Left lung (tissue), 10 donors: ENCODE measurements around the gene NCR3LG1. TPM values are rescaled to one million over a fixed set of nuclear protein-coding genes. Genes with fewer than 3 reads are reported as not detected.
"Not testable (repeated sequence)": the region's sequence is repeated elsewhere in the genome, so short reads cannot be mapped to it uniquely, and the experiment has no call there.

Source experiments
- ATAC-seq: fragments of 200-7000 bp; cut with Tn5 transposase; one replicate; pipeline ENCODE4 v1.9.1; 2020; ENCODE audit warnings: moderate library complexity
- DNase-seq, 4 donors: peaks; one replicate each; pipeline ENCODE4 v3.0.0-alpha.2; 2013 to 2020
- H3K27ac ChIP-seq, 2 donors: fragments of 200-600 bp; sonication (generic) in 1 of 2; one replicate each; pipeline versions ENCODE4 v1.5.0 to v1.8.0; 2020 to 2021
- H3K27me3 ChIP-seq, 2 donors: fragments of 200-600 bp; sonication (generic) in 1 of 2; one replicate each; pipeline versions ENCODE4 v1.5.0 to v1.8.0; 2020 to 2021
- H3K36me3 ChIP-seq, 2 donors: fragments of 200-600 bp; sonication (generic) in 1 of 2; one replicate each; pipeline versions ENCODE4 v1.5.0 to v1.8.0; 2020 to 2021
- H3K4me1 ChIP-seq, 2 donors: fragments of 200-600 bp; one replicate each; pipeline ENCODE4 v1.8.0; 2021
- H3K4me3 ChIP-seq, 2 donors: fragments of 200-600 bp; sonication (generic) in 1 of 2; one replicate each; pipeline versions ENCODE4 v1.5.0 to v1.8.0; 2020 to 2021; ENCODE audit warnings: mild to moderate bottlenecking in 1 of 2
- H3K9me3 ChIP-seq, 2 donors: fragments of 200-600 bp; sonication (generic) in 1 of 2; one replicate each; pipeline versions ENCODE4 v1.5.0 to v1.8.0; 2020 to 2021
- CTCF ChIP-seq, 2 donors: fragments of 200-600 bp; sonication (generic) in 1 of 2; IDR thresholded peaks; one replicate each; pipeline versions ENCODE4 v1.5.0 to v1.8.0; 2021; ENCODE audit warnings: antibody characterized with exemption in 2 of 2
- intact Hi-C, 2 donors: fragments of 100-400 bp; cut with DNase I; formaldehyde crosslinking; loops; one replicate each; pipeline versions ENCODE4 v1.11.2 to v1.14.2; 2022
- polyA plus RNA-seq, 6 donors: library from polyadenylated mRNA; unstranded; fragments of 120-200 nt; gene quantifications; one replicate each; pipeline ENCODE4 v1.2.1, GENCODE V29; 2013; ENCODE audit not compliant: insufficient read length in 6 of 6
- total RNA-seq, 2 donors: library from RNA; stranded (reverse); fragmentation: NEBNext Ultra II Directional; extraction: Animal tissue kit (Norgen Biotek cat#: 25700); gene quantifications; one replicate each; pipeline ENCODE4 v1.2.1, GENCODE V29; 2021
- donor health status: DM: no; HTN: yes; CAD: no.
- donor health status: DM: no; HTN: no; CAD: no.

NCR3LG1 gene
- total and polyA plus RNA-seq, 8 donors, result 0.63 to 9.8 (median 0.85) TPM

- Histone ChIP-seq H3K36me3 (no peaks in the 10 kb centered on the region), H3K27ac (no peak overlapping the region), H3K4me1 (no peaks in the 10 kb centered on the region), H3K27me3 (peaks cover 0 to 21% of the 10 kb centered on the region in 2 donors), H3K9me3 (no peaks in the 10 kb centered on the region), H3K4me3 (no peak overlapping the region)
- intact Hi-C loops, result no loop called here
- ATAC-seq (no peak), DNase-seq (no peak)
- TF ChIP-seq CTCF (IDR thresholded peaks at IDR 0.05), result no peak
These were observed 67.0 kb downstream of the NCR3LG1 start for GRCh38 chr11:17418444-17419081.

DNA sequence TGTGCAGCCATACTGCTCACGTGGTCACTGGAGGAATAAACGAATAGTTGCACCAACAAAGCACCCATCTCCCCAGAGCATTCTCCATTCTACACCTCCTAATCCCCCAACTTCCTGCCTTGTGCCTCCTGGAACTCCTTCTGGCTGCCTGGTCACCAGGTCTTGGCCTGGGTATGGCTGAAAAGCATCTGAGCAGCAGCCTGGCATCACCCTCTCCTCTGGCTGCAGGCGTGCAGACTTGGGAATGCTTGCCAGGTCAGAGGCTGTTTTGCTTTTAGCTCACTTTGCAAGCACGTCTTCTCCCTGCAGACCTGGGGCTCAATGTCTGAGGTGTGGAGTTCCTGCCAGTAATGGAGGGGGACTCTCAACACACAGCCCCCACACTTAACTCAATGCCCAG lies 70.2 kb downstream of the NCR3LG1 start:
- Histone ChIP-seq H3K36me3 (no peaks in the 10 kb centered on the region), H3K27me3 (peaks cover 0 to 21% of the 10 kb centered on the region in 2 donors), H3K4me3 (no peak overlapping the region), H3K27ac (no peak overlapping the region), H3K4me1 (no peaks in the 10 kb centered on the region), H3K9me3 (no peaks in the 10 kb centered on the region)
- TF ChIP-seq CTCF (IDR thresholded peaks at IDR 0.05), result no peak
- intact Hi-C loops, result no loop called here
- no peak for ATAC-seq
- no peak for DNase-seq

- no peaks in the 10 kb centered on the region for H3K36me3 ChIP-seq
- DNase-seq (no peak), ATAC-seq (peak; percentile 60)
- H3K27me3 ChIP-seq, result peaks cover 0 to 21% of the 10 kb centered on the region in 2 donors
- H3K4me3 ChIP-seq, result no peak overlapping the region
- intact Hi-C loops, result no loop called here
- no peaks in the 10 kb centered on the region for H3K9me3 ChIP-seq
- TF ChIP-seq CTCF (IDR thresholded peaks at IDR 0.05), result no peak
- H3K4me1 ChIP-seq, result no peaks in the 10 kb centered on the region
- no peak overlapping the region for H3K27ac ChIP-seq
These were observed 72.1 kb downstream of the NCR3LG1 start for GRCh38 chr11:17423533-17424310.

DNA sequence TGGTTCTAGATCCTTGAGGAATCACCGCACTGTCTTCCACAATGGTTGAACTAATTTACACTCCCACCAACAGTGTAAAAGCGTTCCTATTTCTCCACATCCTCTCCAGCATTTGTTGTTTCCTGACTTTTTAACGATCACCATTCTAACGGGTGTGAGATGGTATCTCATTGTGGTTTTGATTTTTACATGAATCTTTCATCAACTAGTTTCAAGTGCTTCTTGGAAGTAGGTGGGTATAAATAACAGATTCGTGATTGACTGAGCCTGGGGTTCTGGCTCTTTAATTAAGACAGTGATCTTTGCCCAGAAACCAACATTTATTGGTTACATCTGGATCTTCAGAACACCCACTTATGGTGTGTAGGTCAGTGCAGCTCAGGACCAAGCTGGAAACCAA lies 74.6 kb downstream of the NCR3LG1 start:
- H3K36me3 ChIP-seq, H3K4me3 ChIP-seq, H3K9me3 ChIP-seq, H3K27me3 ChIP-seq, H3K4me1 ChIP-seq, ATAC-seq, DNase-seq, H3K27ac ChIP-seq, intact Hi-C loops: not testable (repeated sequence)

Other genes starting within 250 kb of the NCR3LG1 start
- 10 to 100 TPM; 77.9 to 78.2 TPM for gene PIK3C2A, start 143.8 kb upstream of the NCR3LG1 start, total RNA-seq
- gene PIK3C2A, start 143.8 kb upstream of the NCR3LG1 start, polyA plus RNA-seq, result 10 to 100 TPM; 57.0 to 64.3 (median 62.3) TPM
- 100 to 1,000 TPM; 125 to 132 TPM for gene NUCB2, start 75.1 kb upstream of the NCR3LG1 start, total RNA-seq
- 10 to 100 TPM; 77.3 to 93.8 (median 91.4) TPM for gene NUCB2, start 75.1 kb upstream of the NCR3LG1 start, polyA plus RNA-seq
- gene KCNJ11, start 36.9 kb downstream of the NCR3LG1 start, total RNA-seq, result 1 to 10 TPM; 1.8 to 7.2 TPM
- 10 to 100 TPM in 1 of 6 donors, 1 to 10 TPM in 5; 7.1 to 11.6 (median 8.7) TPM for gene KCNJ11, start 36.9 kb downstream of the NCR3LG1 start, polyA plus RNA-seq
- gene ABCC8, start 125.0 kb downstream of the NCR3LG1 start, total RNA-seq, result 1 to 10 TPM in 1 of 2 donors, under 1 TPM in 1; 0.52 to 1.9 TPM
- gene ABCC8, start 125.0 kb downstream of the NCR3LG1 start, polyA plus RNA-seq, result 10 to 100 TPM in 1 of 6 donors, 1 to 10 TPM in 5; 3.8 to 11.1 (median 7.5) TPM
- under 1 TPM in 1 of 2 donors, not detected in 1; 0.63 TPM for gene USH1C, start 192.6 kb downstream of the NCR3LG1 start, total RNA-seq
- gene USH1C, start 192.6 kb downstream of the NCR3LG1 start, polyA plus RNA-seq, result 1 to 10 TPM in 1 of 6 donors, under 1 TPM in 5; 0.23 to 1.2 (median 0.58) TPM
- gene OTOG, start 195.5 kb downstream of the NCR3LG1 start, total RNA-seq, result not detected
- gene OTOG, start 195.5 kb downstream of the NCR3LG1 start, polyA plus RNA-seq, result under 1 TPM; 0.04 to 0.24 (median 0.11) TPM